Esophagus squamous epithelium (tissue), 5 donors: ENCODE data around the gene C19orf25. TPM values are rescaled to one million over a fixed set of nuclear protein-coding genes. Genes with fewer than 3 reads are reported as not detected.

Experiments
- DNase-seq: peaks from one replicate; lab custom pipeline; 2025; lab: John Stamatoyannopoulos, UW
- H3K27ac ChIP-seq, 4 donors: fragments of 200-600 bp; sonication (generic); one replicate each; pipeline ENCODE4 v1.5.1; 2016 to 2019; ENCODE audit warnings: mild to moderate bottlenecking in 1 of 4
- H3K27me3 ChIP-seq, 4 donors: fragments of 200-600 bp; sonication (generic); 1 replicate in 3 of 4; 2 replicates in 1 of 4; pipeline versions ENCODE4 v1.5.1 to v1.6.0; 2017 to 2021; ENCODE audit warnings: antibody characterized with exemption in 1 of 4
- H3K36me3 ChIP-seq, 3 donors: fragments of 200-600 bp; sonication (generic); one replicate each; pipeline ENCODE4 v1.5.1; 2016 to 2019
- H3K4me1 ChIP-seq, 3 donors: fragments of 200-600 bp; sonication (generic); one replicate each; pipeline ENCODE4 v1.5.1; 2017 to 2019
- H3K4me3 ChIP-seq, 4 donors: fragments of 200-600 bp; sonication (generic); 1 replicate in 3 of 4; 2 replicates in 1 of 4; pipeline ENCODE4 v1.5.1; 2016 to 2019; ENCODE audit warnings: mild to moderate bottlenecking in 2 of 4, moderate library complexity in 1 of 4
- H3K9me3 ChIP-seq, 3 donors: fragments of 200-600 bp; sonication (generic); one replicate each; pipeline ENCODE4 v1.5.1; 2016 to 2019
- CTCF ChIP-seq, 6 experiments: fragments of 450-650 bp in 4 of 6; fragments of 200-600 bp in 2 of 6; sonication (generic) in 2 of 6; IDR thresholded peaks; one replicate each; pipeline ENCODE4 v1.5.1; 2016 to 2019; ENCODE audit warnings: antibody characterized with exemption in 6 of 6, mild to moderate bottlenecking in 4 of 6, moderate library complexity in 4 of 6
- POLR2A ChIP-seq, 4 donors: fragments of 450-650 bp; IDR thresholded peaks; one replicate each; pipeline ENCODE4 v1.6.1; 2017; ENCODE audit warnings: antibody characterized with exemption in 4 of 4, mild to moderate bottlenecking in 4 of 4, moderate library complexity in 3 of 4
- WGBS, 2 donors: methylation state at CpG; one replicate each; pipeline ENCODE4 v1.1.5; 2018; 5-methylcytosine and 5-hydroxymethylcytosine counted together
- intact Hi-C: fragments of 100-400 bp; cut with DNase I; formaldehyde crosslinking; loops from one replicate; pipeline ENCODE4 v1.15.0; 2022
- total RNA-seq, 4 donors: library from RNA; depleted of rRNA; stranded (reverse); fragments of >200 nt; gene quantifications; one replicate each; pipeline ENCODE4 v1.1.0, GENCODE V29; 2016
- donor health status: DM: yes; HTN: yes; CAD: no.

Gene C19orf25
- total RNA-seq, 4 donors from 2014 or later = 17.8 to 24.5 (median 23.0) TPM

GRCh38 chr19:1456121-1456900, 22.7 kb downstream of the C19orf25 start:
- intact Hi-C loops = loop anchor here (10.0 kb wide), 1 partner anchor 172 kb away; the partner anchor contains the start of gene EFNA2

GRCh38 chr19:1455336-1456120, 23.5 kb downstream of the C19orf25 start:
- DNase-seq = no peak
- peaks cover 19 to 51% (median 20%) of the 10 kb centered on the region in 3 donors for H3K4me1 ChIP-seq
- peak overlapping the region in 1 of 4 donors; percentile 72 for H3K27ac ChIP-seq
- H3K36me3 ChIP-seq = peaks cover 0 to 6% (median under 1%) of the 10 kb centered on the region in 3 donors
- TF ChIP-seq CTCF (IDR thresholded peaks at IDR 0.05) = no peak
- TF ChIP-seq POLR2A (IDR thresholded peaks at IDR 0.05) = no peak
- no peaks in the 10 kb centered on the region for H3K9me3 ChIP-seq
- peaks cover 28 to 94% (median 36%) of the 10 kb centered on the region in 4 donors for H3K27me3 ChIP-seq
- WGBS, 2 donors = 13 to 16% methylated on average over 15 to 19 of the region's 42 CpGs
- intact Hi-C loops = loop anchor here (10.0 kb wide), 1 partner anchor 171 kb away; the partner anchor contains the start of gene EFNA2
- no peak overlapping the region for H3K4me3 ChIP-seq

More at GRCh38 chr19:1456121-1456900, 22.7 kb downstream of the C19orf25 start:
- Histone ChIP-seq H3K9me3 (no peaks in the 10 kb centered on the region), H3K4me3 (no peak overlapping the region), H3K27me3 (peaks cover 22 to 86% (median 30%) of the 10 kb centered on the region in 4 donors), H3K27ac (no peak overlapping the region), H3K4me1 (peaks cover 19 to 51% (median 20%) of the 10 kb centered on the region in 3 donors), H3K36me3 (peaks cover 0 to 14% (median 7%) of the 10 kb centered on the region in 3 donors)
- 20% methylated on average over 4 of the region's 43 CpGs; no CpG with 5 or more reads in 1 of the 2 donors for WGBS, 2 donors
- DNase-seq = no peak
- no peak for TF ChIP-seq CTCF (IDR thresholded peaks at IDR 0.05)
- TF ChIP-seq POLR2A (IDR thresholded peaks at IDR 0.05) = no peak

- TF ChIP-seq POLR2A (IDR thresholded peaks at IDR 0.05) (no peak), CTCF (IDR thresholded peaks at IDR 0.05) (no peak)
- WGBS, 2 donors = 5% methylated on average over 14 of the region's 22 CpGs; no CpG with 5 or more reads in 1 of the 2 donors
- Histone ChIP-seq H3K27me3 (peaks cover 34 to 99% (median 41%) of the 10 kb centered on the region in 4 donors), H3K27ac (peak overlapping the region in 1 of 4 donors; percentile 72), H3K36me3 (peaks cover 0 to under 1% (median 0%) of the 10 kb centered on the region in 3 donors), H3K4me3 (no peak overlapping the region), H3K4me1 (peaks cover 19 to 54% (median 20%) of the 10 kb centered on the region in 3 donors), H3K9me3 (no peaks in the 10 kb centered on the region)
- intact Hi-C loops = loop anchor here (10.0 kb wide), 1 partner anchor 170 kb away; the partner anchor contains the start of gene EFNA2
- DNase-seq = no peak
Measured at GRCh38 chr19:1455002-1455335, 24.0 kb downstream of the C19orf25 start.

- peaks cover 39 to 100% (median 49%) of the 10 kb centered on the region in 4 donors for H3K27me3 ChIP-seq
- no peaks in the 10 kb centered on the region for H3K9me3 ChIP-seq
- WGBS, 2 donors = 7 to 21% methylated on average over 3 to 12 of the region's 33 CpGs
- intact Hi-C loops = loop anchor here (10.0 kb wide), 1 partner anchor 169 kb away; the partner anchor contains the start of gene EFNA2
- TF ChIP-seq CTCF (IDR thresholded peaks at IDR 0.05) = peak in 1 of 6 experiments; percentile 11
- no peak for TF ChIP-seq POLR2A (IDR thresholded peaks at IDR 0.05)
- DNase-seq = no peak
- no peak overlapping the region for H3K27ac ChIP-seq
- peak overlapping the region in 1 of 4 donors; percentile 3 for H3K4me3 ChIP-seq
- H3K4me1 ChIP-seq = peaks cover 19 to 60% (median 20%) of the 10 kb centered on the region in 3 donors
- H3K36me3 ChIP-seq = no peaks in the 10 kb centered on the region
Measured at GRCh38 chr19:1453525-1454364, 25.3 kb downstream of the C19orf25 start.
